Measurements from ENCODE around the gene MN1.

MN1 gene

GRCh38 chr22:27786291-27786932, 15.1 kb downstream of the MN1 start:
- DNase-seq = peak in 1 of 51 donors; percentile 46

GRCh38 chr22:27785831-27786230, 15.7 kb downstream of the MN1 start:
- no peak for DNase-seq

- DNase-seq = peak in 1 of 51 donors; percentile 32
These were observed 17.5 kb downstream of the MN1 start for GRCh38 chr22:27784120-27784475.

- DNase-seq = peak in 1 of 51 donors; percentile 32
These were observed 18.0 kb downstream of the MN1 start for GRCh38 chr22:27783436-27784119.

- peak in 12 of 51 donors; percentile 4 to 47 (median 32) for DNase-seq
These were observed 19.5 kb downstream of the MN1 start for GRCh38 chr22:27782088-27782487.

GRCh38 chr22:27780161-27780575, 21.4 kb downstream of the MN1 start:
- no peak for DNase-seq

- no peak for DNase-seq
These were observed 21.9 kb downstream of the MN1 start for GRCh38 chr22:27779643-27780042.

GRCh38 chr22:27778294-27779090, 23.1 kb downstream of the MN1 start:
- DNase-seq = peak in 2 of 51 donors; percentile 36 to 49

GRCh38 chr22:27777128-27777527, 24.4 kb downstream of the MN1 start:
- DNase-seq = no peak

GRCh38 chr22:27776650-27776958, 25.0 kb downstream of the MN1 start:
- no peak for DNase-seq

- no peak for DNase-seq
These were observed 25.6 kb downstream of the MN1 start for GRCh38 chr22:27775758-27776649.

GRCh38 chr22:27775087-27775698, 26.4 kb downstream of the MN1 start:
- no peak for DNase-seq

GRCh38 chr22:27774200-27774599, 27.4 kb downstream of the MN1 start:
- DNase-seq = no peak

GRCh38 chr22:27772984-27773498, 28.5 kb downstream of the MN1 start:
- DNase-seq = peak in 7 of 51 donors; percentile 16 to 44 (median 27)

GRCh38 chr22:27772081-27772983, 29.2 kb downstream of the MN1 start:
- DNase-seq = peak in 4 of 51 donors; percentile 11 to 29 (median 16)

- no peak for DNase-seq
These were observed 29.9 kb downstream of the MN1 start for GRCh38 chr22:27771637-27772036.

- DNase-seq = peak in 1 of 51 donors; percentile 14
These were observed 32.5 kb downstream of the MN1 start for GRCh38 chr22:27769012-27769411.

GRCh38 chr22:27768027-27768653, 33.4 kb downstream of the MN1 start:
- peak in 2 of 51 donors; percentile 27 to 73 for DNase-seq

GRCh38 chr22:27766679-27767078, 34.9 kb downstream of the MN1 start:
- no peak for DNase-seq

All from hypothalamus (tissue), 51 donors.